GM12892 (cell line): Measurements from ENCODE around the gene PEX14.

Experiments
- POLR2A ChIP-seq: IDR thresholded peaks from 2 replicates; pipeline ENCODE4 v1.6.1; 2011; ENCODE audit warnings: low read depth, low read length, control low read depth
- POLR2AphosphoS5 ChIP-seq: IDR thresholded peaks from 2 replicates; pipeline ENCODE4 v1.6.1; 2011; ENCODE audit warnings: low read depth, low read length, control low read depth
- TAF1 ChIP-seq: IDR thresholded peaks from 2 replicates; pipeline ENCODE4 v1.6.1; 2011; ENCODE audit warnings: low read depth, mild to moderate bottlenecking, control low read depth, low read length, borderline replicate concordance

DNA sequence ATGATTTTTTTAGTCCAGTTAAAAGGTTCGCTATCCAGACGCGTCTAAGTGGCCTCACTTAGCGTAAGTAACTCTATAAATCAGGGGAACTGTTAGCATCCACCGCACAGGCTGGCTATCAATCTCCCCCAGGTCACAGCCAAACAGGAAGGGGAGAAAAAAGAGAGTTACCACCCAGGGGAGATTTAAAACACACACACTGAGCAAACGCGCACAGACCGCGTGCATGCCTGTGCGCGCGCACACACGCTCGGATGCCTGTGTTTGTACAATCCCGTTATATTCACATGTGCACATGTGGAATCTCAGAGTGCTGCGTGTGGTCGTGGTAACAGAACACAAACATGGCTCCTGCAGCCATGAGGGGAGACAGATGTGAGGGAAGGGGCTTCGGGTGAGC, 196.3 kb downstream of the PEX14 start:
- TF ChIP-seq TAF1 (no peak), POLR2AphosphoS5 (no peak), POLR2A (no peak)
